Loucy (cell line): ENCODE measurements around the gene PPP1R12B.

Experiments used
- EZH2phosphoT487 ChIP-seq: fragments of 200-600 bp; IDR thresholded peaks from 2 replicates; pipeline ENCODE4 v1.6.1; 2018; ENCODE audit warnings: antibody characterized with exemption, mild to moderate bottlenecking, moderate library complexity, borderline replicate concordance
- TF ChIP-seq, protein P1 (sequence below): fragments of 200-600 bp; sonication (generic); conservative IDR thresholded peaks from 2 replicates; pipeline ENCODE4 v1.5.1; 2014; ENCODE audit warnings: mild to moderate bottlenecking, antibody characterized with exemption, low read length

DNA sequence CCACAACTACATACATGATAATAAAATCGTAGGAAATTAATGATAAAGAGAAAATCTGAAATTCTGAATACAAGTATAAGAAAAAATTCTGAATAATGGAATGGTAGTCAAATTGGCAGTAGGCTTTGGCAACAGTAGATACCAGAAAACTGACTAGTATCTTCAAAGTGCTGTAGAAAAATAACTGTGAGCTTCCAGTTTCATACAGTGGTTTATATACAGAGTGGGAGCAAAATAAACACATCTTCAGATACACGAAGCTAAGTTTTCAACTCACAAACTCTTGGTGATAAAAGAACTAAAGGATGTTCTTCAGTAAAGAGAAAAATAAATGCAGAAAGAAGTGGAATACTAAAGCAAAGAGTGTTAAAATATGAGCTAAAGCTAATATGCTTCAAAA is 173.4 kb downstream of the PPP1R12B start:
- TF ChIP-seq, protein P1, sequence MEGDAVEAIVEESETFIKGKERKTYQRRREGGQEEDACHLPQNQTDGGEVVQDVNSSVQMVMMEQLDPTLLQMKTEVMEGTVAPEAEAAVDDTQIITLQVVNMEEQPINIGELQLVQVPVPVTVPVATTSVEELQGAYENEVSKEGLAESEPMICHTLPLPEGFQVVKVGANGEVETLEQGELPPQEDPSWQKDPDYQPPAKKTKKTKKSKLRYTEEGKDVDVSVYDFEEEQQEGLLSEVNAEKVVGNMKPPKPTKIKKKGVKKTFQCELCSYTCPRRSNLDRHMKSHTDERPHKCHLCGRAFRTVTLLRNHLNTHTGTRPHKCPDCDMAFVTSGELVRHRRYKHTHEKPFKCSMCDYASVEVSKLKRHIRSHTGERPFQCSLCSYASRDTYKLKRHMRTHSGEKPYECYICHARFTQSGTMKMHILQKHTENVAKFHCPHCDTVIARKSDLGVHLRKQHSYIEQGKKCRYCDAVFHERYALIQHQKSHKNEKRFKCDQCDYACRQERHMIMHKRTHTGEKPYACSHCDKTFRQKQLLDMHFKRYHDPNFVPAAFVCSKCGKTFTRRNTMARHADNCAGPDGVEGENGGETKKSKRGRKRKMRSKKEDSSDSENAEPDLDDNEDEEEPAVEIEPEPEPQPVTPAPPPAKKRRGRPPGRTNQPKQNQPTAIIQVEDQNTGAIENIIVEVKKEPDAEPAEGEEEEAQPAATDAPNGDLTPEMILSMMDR = no peak
- TF ChIP-seq EZH2phosphoT487 = no peak
